AG08395 (cell line): Measurements from ENCODE around the gene OR2Z1.
"Not testable (repeated sequence)": the region's sequence is repeated elsewhere in the genome, so short reads cannot be mapped to it uniquely, and the experiment has no call there.

Experiments used
- DNase-seq: peaks from one replicate; pipeline ENCODE4 v3.0.0; 2012; ENCODE audit warnings: mixed read lengths, low spot score

The OR2Z1 gene

DNA sequence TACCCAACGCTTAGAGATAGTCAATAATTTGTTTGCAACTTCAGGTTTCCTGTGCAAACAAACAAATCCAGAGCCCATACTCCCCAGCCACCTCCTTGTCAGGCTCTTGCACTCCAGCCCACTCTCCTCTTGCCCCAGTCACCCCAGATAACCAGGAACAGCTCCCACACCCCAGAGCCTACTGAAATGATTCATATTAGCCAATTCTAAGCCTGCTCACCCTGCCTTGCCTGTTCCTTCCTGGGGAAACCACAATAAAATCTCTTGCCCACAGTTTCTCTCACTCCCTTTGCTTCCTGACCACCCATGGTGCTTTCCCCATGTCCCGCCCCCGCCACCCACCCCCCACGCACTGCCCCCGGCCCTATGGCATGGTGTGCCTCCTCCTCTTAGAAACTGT, 19.1 kb upstream of the OR2Z1 start:
- DNase-seq = no peak

- no peak for DNase-seq
Observed at GRCh38 chr19:8703223-8703622, 18.2 kb upstream of the OR2Z1 start.

GRCh38 chr19:8705304-8705703, 16.1 kb upstream of the OR2Z1 start:
- DNase-seq = not testable (repeated sequence)

- DNase-seq = no peak
Observed at GRCh38 chr19:8705742-8706141, 15.7 kb upstream of the OR2Z1 start.

GRCh38 chr19:8710337-8710736, 11.1 kb upstream of the OR2Z1 start:
- not testable (repeated sequence) for DNase-seq

GRCh38 chr19:8722032-8722431, 598 bp downstream of the OR2Z1 start:
- DNase-seq = no peak

GRCh38 chr19:8724276-8724675, 2.8 kb downstream of the OR2Z1 start:
- no peak for DNase-seq

DNA sequence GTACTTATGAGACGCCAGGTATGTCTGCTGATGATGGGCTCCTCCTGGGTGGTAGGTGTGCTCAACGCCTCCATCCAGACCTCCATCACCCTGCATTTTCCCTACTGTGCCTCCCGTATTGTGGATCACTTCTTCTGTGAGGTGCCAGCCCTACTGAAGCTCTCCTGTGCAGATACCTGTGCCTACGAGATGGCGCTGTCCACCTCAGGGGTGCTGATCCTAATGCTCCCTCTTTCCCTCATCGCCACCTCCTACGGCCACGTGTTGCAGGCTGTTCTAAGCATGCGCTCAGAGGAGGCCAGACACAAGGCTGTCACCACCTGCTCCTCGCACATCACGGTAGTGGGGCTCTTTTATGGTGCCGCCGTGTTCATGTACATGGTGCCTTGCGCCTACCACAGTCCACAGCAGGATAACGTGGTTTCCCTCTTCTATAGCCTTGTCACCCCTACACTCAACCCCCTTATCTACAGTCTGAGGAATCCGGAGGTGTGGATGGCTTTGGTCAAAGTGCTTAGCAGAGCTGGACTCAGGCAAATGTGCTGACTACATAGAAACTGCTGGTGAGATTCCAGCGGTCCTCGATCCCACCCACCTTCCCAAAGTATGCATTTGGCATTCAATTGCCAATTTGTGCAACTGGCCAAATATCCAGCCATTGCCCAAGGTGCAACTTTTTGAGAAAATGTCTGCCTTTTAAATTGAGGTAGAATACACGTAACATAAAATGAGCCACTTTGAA, 10.2 kb downstream of the OR2Z1 start:
- DNase-seq = no peak

GRCh38 chr19:8738377-8738776, 16.9 kb downstream of the OR2Z1 start:
- no peak for DNase-seq

DNA sequence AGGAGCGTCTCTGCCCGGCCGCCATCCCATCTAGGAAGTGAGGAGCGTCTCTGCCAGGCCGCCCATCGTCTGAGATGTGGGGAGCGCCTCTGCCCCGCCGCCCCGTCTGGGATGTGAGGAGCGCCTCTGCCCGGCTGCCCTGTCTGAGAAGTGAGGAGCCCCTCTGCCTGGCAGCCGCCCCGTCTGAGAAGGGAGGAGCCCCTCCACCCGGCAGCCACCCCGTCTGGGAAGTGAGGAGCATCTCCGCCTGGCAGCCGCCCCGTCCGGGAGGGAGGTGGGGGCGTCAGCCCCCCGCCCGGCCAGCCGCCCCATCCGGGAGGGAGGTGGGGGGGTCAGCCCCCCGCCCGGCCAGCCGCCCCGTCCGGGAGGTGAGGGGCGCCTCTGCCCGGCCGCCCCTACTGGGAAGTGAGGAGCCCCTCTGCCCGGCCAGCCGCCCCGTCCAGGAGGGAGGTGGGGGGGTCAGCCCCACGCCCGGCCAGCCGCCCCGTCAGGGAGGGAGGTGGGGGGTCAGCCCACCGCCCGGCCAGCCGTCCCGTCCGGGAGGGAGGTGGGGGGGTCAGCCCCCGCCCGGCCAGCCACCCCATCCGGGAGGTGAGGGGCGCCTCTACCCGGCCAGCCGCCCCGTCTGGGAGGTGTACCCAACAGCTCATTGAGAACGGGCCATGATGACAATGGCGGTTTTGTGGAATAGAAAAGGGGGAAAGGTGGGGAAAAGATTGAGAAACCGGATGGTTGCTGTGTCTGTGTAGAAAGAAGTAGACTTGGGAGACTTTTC, 18.0 kb downstream of the OR2Z1 start:
- DNase-seq = not testable (repeated sequence)

DNA sequence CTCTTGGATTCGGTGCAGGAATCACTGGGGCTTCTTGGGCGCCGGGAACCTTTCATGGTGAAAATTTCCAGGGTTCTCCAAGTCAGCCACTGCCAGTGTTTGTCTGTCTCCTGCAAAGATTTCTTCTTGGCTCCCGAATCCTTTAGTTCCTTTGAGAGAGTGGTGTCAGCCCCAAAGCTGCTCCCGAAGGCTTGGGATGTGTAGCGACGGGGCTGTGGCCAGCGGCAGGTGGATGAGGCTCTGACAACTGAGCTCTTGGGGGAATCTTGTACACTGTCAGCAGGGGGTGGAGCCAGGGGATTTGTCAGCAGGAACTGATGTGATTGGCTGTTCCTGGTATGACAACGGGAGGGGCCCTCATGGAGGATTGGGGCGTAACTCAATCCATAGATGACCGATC, 45.8 kb downstream of the OR2Z1 start:
- DNase-seq = not testable (repeated sequence)

DNA sequence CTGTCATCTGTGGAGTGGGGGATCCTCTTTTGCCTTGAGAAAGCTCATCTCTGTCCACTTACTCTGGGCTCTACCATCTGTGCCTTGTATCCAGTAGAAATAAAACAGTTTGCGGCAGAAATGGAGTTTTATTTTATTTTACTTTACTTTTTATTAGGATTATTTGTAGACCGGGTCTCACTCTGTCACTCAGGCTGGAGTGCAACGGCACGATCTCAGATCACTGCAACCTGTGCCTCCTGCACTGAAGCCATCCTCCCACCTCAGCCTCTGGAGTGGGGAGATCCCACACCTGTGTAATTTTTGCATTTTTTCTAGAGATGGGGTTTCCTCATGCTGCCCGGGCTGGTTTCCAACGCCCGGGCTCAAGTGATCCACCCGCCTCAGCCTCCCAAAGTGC, 47.8 kb downstream of the OR2Z1 start:
- not testable (repeated sequence) for DNase-seq

DNA sequence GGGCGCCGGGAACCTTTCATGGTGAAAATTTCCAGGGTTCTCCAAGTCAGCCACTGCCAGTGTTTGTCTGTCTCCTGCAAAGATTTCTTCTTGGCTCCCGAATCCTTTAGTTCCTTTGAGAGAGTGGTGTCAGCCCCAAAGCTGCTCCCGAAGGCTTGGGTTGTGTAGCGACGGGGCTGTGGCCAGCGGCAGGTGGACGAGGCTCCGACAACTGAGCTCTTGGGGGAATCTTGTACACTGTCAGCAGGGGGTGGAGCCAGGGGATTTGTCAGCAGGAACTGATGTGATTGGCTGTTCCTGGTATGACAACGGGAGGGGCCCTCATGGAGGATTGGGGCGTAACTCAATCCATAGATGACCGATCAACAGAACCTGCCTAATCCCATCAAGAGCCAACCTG, 52.2 kb downstream of the OR2Z1 start:
- DNase-seq = not testable (repeated sequence)
